NCI-H146 (cell line): ENCODE results near the gene BLCAP.
"Not testable (repeated sequence)": the region's sequence is repeated elsewhere in the genome, so short reads cannot be mapped to it uniquely, and the experiment has no call there.

ENCODE experiments used
- DNase-seq: peaks from one replicate; lab custom pipeline; 2025; lab: John Stamatoyannopoulos, UW

The BLCAP gene

DNA sequence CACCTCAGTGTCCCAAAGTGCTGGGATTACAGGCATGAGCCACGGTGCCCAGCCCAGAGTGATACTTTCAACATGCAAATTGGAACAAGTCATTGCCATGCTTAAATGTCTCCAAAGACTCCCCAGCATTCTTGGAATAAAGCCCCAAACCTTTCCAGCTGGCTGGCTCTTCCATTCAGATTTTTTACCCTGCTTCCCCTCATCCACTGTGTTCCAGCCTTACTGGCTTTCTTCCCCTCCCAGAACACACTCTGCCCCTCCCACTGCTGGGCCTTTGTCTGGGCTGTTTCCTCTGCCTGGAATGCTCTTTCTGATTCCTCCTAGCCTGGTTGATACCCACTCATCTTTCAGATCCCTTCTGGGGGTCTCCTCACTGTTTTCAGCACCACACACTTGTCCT, 46.8 kb downstream of the BLCAP start:
- no peak for DNase-seq

DNA sequence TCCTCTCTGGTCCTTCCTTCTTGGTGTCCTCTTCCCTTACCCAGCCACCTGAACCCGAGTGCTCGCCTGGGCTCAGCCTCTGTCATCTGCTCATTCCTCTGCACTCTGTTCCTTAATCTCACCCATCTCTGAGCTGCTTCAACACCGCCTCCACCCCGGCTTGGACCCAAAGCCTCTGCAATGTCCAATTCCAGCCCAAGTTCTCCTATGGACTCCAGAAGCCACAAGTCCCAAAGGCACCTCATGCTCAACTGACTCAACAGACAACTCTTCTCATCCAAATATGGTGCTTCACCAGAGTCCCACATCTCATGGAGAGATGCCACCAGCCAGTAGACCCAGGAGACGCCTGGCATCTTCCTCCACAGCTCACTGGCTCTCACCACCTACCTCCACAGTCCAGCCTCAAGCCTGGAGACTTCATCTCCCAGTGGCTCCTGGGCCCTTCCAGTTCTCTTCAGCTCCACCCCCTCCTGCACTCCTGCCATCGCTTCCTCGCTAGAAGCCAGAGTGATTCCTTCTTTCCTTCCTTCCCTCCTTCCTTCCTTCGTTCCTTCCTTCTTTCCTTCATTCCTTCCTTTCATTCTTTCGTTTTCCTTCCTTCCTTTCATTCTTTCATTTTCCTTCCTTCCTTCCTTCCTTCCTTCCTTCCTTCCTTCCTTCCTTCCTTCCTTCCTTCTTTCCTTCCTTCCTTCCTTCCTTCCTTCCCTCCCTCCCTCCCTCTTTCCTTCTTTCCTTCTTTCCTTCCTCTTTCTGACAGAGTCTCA, 47.6 kb downstream of the BLCAP start:
- DNase-seq: no peak

DNA sequence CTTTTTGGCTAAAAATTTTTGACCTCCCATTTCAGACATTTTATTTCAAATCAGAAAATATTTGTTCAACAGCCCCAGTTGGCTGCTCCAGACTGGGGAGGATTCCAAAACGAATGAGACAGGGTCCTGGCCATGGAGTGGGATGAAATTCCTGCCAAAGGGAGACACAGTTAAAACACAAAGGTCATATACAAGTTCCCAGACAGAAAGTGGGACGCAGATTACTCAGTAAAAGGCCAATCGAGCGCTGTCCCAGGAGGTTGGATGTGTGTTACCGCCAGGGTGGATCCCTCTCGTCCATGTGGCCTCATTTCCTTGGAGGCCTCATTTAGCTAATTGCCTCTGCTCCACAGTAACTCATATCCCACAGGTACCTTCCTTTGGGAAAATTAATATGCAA, 48.4 kb downstream of the BLCAP start:
- DNase-seq: no peak

DNA sequence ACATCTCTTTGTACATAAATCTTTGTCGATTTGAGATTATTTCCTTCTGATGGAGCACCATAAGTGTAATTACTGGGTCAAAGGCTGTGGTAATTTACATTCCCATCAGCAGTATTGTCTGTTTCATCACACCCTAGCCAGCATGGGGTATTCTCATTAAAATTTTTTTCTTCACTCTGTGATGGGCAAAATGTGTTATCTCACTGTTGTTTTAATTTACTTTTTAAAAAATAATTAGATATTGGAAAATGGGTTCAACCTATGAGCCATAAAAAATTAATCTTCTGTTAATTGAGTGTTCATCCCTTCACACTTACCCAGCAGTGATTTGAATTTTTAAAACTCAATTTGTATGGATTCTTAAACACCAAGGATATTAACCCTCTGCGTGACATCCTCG, 50.6 kb downstream of the BLCAP start:
- no peak for DNase-seq

DNA sequence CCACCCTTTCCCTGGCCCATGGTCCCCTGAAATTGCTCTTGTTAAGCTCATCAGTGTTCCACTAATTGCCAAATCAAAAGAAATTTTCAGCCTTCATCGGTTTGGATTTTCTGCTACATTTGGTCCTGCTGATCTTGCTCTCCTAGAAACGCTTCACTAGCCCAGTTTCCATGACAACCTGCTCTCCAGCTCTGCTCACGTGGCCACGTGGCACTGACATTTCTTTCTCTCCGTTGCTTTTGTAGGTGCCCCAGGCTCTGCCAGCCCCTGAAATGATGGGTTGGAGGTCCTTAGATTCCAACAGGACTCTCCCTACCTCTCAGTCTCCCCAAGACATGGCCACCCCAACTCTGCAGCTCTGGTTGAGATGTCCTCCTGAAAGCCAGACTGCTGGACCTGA, 52.4 kb downstream of the BLCAP start:
- DNase-seq: peak; percentile 38

DNA sequence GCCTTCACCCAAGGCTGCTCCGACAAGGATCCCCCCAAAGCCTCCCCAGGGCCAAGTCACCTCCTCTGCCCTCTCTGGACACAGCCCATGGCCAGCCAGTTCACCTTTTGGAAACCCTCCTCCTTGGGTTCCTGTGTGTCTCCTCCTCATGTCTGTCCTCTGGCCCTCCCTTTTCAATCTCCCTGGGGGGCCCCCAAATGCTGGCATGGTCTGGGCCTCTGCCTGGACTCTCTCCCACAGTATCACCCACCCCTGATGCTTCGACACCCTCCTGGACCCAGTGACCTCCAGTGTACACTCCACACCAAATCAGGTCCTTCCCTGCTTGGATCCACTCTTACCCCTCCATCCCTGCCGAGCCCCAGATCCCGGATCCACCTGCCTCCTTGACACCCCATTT, 53.3 kb downstream of the BLCAP start:
- no peak for DNase-seq

DNA sequence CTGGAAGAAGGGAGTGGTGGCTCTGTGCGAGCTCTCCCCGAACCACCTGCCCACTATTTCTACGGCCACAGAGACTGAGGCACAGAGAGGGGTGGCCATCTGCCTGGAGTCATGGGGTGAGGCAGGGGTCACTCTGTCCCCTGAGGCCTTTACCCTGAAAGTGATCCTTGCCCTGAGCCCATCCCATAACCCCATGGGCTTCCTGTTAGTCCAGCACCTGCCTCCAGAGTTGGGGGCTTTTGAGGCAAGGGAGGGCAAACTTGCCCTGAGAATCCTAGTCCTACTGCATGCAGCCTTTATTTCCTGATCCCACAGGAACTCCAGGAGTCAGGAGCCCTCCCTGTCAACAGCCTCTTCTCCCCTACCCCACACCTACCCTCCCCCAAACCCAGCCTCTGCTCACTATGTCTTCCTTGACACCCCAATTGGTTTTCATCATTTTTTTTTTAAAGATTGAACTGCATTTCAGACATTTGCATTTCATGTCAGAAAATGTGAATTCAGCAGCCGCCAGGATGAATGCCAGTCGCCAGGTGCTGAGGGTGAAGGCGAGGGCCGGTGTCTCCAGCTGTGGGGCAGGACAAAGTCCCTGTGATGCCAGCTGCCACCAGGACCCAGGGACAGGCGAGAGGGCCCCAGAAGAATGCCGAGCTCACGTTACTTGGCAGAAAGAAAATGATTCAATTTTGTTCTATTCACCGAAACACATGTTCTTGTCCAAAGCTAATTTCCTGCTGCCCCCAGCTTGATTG, 54.3 kb downstream of the BLCAP start:
- peak; percentile 44 for DNase-seq

DNA sequence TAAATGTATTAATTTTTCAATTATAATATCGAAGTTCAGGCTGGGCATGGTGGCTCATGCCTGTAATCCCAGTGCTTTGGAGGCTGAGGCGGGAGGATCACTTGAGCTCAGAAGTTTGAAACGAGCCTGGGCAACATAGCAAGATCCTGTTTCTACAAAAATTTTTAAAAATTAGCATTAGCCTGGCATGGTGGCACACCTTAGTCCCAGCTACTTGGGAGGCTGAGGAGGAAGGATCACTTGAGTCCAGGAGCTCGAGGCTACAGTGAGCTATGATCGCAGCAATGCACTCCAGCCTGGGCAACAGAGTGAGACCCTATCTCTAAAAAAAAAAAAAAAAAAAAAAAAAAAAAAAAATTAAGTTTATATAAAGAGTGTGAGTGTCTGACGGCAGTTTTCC, 55.2 kb downstream of the BLCAP start:
- not testable (repeated sequence) for DNase-seq

DNA sequence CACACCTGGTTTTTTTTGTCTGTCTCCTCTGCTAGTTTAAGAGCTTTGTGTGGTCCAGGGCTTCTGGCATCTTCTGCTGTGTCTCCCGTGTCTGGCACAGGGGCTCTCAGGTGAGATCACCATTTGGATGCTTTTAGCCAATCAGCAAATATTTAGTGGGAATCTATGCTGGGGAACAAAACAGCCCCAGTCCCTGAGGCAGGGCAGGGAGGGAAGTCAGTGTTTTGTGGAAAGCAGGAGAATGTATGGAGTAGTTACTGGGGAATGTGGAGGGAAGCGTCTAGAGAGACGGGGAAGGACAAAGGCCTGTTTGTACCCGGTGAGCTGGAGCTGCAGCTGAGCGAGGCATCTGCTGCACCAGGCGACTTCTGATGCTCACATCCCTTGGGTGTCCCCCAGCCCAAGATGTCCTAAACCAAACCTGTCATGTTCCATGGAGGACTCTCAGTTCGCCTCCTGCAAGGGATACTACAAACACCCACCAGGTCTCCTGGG, 55.9 kb downstream of the BLCAP start:
- no peak for DNase-seq

DNA sequence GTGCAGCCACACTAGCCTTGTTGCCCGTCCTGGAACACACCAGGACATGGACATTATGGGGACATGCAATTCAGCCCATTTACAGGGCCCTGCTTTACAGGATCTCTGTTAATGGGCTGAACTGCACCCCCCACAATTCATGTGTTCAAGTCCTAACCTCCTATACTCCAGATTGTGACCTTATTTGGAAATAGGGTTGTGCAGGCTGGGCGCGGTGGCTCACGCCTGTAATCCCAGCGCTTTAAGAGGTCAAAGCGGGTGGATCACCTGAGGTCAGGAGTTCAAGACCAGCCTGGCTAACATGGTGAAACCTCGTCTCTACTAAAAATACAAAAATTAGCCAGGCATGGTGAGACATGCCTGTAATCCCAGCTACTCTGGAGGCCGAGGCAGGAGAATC, 57.5 kb downstream of the BLCAP start:
- DNase-seq: not testable (repeated sequence)

DNA sequence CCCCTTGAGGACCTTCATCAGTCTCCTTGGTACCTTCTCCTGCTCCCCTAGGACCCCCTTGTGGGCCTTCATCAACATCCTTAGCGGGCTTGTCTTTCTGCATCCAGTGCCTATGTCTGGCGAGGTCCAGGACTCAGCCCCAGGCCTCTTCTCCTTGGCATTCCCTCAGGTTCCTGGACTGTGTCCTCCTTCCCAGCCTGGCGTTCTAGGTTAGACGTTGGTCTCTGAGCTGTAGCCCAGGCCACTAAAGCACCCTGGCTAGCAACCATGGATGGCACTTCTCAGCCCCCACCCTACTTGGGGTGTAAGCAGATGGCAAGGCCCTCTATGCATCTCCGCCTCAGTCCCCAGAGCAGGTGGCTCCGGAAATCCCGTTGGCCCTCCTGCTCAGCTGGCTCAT, 58.1 kb downstream of the BLCAP start:
- no peak for DNase-seq

DNA sequence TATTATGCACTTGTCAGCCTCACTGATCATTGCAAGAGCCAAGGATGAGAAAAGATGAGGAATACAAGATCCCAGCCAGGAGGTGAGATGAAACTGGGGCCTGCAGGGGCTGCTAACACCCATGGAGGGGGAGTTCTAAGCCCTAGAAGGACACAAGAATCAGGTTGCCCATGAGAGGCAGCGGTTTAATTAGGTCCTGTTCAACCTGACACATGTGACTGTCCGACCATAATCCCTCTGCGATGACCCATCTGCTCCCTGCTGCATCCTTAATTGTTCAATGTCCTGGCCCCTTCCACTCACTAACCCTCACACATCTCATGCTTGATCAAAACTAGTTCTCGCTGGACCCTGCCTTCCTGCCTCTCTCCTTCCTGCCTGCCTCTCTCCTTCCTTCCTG, 58.8 kb downstream of the BLCAP start:
- no peak for DNase-seq
